GM19328 (cell line): ENCODE results near the gene CFAP45.
A peak's percentile ranks its signal among the peaks of the same experiment; 100 is the strongest.

Experiments
- ATAC-seq: cut with Tn5 transposase; IDR thresholded peaks from one replicate; pipeline ENCODE4 v1.9.1; 2021; ENCODE audit warnings: mild to moderate bottlenecking, moderate library complexity; ENCODE audit not compliant: unreplicated experiment

Gene CFAP45

GRCh38 chr1:159924025-159924790 is 24.2 kb upstream of the CFAP45 start:
- no peak for ATAC-seq

GRCh38 chr1:159923203-159924024 is 23.4 kb upstream of the CFAP45 start:
- peak; percentile 31 for ATAC-seq

GRCh38 chr1:159922511-159923202 is 22.7 kb upstream of the CFAP45 start:
- no peak for ATAC-seq

GRCh38 chr1:159921700-159922504 is 21.9 kb upstream of the CFAP45 start:
- ATAC-seq = no peak

- ATAC-seq = peak; percentile 23
These were observed 21.3 kb upstream of the CFAP45 start for GRCh38 chr1:159921251-159921650.

- ATAC-seq = no peak
These were observed 20.7 kb upstream of the CFAP45 start for GRCh38 chr1:159920651-159921050.

- no peak for ATAC-seq
These were observed 20.2 kb upstream of the CFAP45 start for GRCh38 chr1:159920202-159920601.

- ATAC-seq = no peak
These were observed 19.4 kb upstream of the CFAP45 start for GRCh38 chr1:159919236-159919865.

- no peak for ATAC-seq
These were observed 18.6 kb upstream of the CFAP45 start for GRCh38 chr1:159918352-159919200.

GRCh38 chr1:159917533-159918351 is 17.8 kb upstream of the CFAP45 start:
- no peak for ATAC-seq

GRCh38 chr1:159916242-159917051 is 16.5 kb upstream of the CFAP45 start:
- ATAC-seq = no peak

- no peak for ATAC-seq
These were observed 15.7 kb upstream of the CFAP45 start for GRCh38 chr1:159915571-159916241.

- ATAC-seq = no peak
These were observed 14.5 kb upstream of the CFAP45 start for GRCh38 chr1:159914252-159915018.

- ATAC-seq = no peak
These were observed 13.7 kb upstream of the CFAP45 start for GRCh38 chr1:159913451-159914192.

- no peak for ATAC-seq
These were observed 11.5 kb upstream of the CFAP45 start for GRCh38 chr1:159911326-159912070.
